Stomach (tissue), 4 donors: ENCODE data around the gene COL1A1.

Source experiments
- EP300 ChIP-seq: sonication (generic); formaldehyde crosslinking; IDR thresholded peaks from one replicate; pipeline ENCODE4 v1.6.1; 2017; ENCODE audit warnings: antibody characterized with exemption
- POLR2AphosphoS5 ChIP-seq, 3 donors: sonication (generic); formaldehyde crosslinking; IDR thresholded peaks; one replicate each; pipeline ENCODE4 v1.6.1; 2016; ENCODE audit warnings: antibody characterized with exemption in 3 of 3
- TF ChIP-seq, protein P1 (sequence below), 7 experiments: fragments of 450-650 bp in 4 of 7; fragments of 200-600 bp in 3 of 7; sonication (generic) in 3 of 7; IDR thresholded peaks; one replicate each; pipeline ENCODE4 v1.5.1; 2016 to 2019; ENCODE audit warnings: antibody characterized with exemption in 7 of 7, control low read depth in 2 of 7, mild to moderate bottlenecking in 1 of 7

DNA sequence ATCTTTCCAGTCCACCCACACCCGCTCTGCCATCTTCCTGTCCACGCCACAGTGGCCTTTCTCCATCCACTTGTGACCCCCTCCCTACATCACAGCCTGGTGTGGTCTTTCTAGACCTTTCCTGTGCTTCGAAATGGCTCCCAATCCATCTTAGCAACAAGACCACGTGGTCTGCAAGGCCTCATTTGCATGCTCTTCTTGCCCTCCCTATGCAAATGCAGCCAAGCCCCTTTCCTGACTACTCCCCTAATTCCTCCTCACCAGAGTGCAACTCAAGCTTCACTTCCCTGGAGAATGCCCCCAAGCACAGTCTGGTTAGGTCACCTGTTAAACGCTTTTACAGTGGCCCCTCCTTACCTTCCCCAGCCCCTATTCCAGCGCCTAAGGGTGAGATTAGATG lies 57.1 kb downstream of the COL1A1 start:
- TF ChIP-seq POLR2AphosphoS5 (IDR thresholded peaks at IDR 0.05) (no peak), EP300 (no peak)
- TF ChIP-seq, protein P1, sequence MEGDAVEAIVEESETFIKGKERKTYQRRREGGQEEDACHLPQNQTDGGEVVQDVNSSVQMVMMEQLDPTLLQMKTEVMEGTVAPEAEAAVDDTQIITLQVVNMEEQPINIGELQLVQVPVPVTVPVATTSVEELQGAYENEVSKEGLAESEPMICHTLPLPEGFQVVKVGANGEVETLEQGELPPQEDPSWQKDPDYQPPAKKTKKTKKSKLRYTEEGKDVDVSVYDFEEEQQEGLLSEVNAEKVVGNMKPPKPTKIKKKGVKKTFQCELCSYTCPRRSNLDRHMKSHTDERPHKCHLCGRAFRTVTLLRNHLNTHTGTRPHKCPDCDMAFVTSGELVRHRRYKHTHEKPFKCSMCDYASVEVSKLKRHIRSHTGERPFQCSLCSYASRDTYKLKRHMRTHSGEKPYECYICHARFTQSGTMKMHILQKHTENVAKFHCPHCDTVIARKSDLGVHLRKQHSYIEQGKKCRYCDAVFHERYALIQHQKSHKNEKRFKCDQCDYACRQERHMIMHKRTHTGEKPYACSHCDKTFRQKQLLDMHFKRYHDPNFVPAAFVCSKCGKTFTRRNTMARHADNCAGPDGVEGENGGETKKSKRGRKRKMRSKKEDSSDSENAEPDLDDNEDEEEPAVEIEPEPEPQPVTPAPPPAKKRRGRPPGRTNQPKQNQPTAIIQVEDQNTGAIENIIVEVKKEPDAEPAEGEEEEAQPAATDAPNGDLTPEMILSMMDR (IDR thresholded peaks at IDR 0.05): no peak
